ENCODE measurements around the gene VWA5B2. TPM values are rescaled to one million over a fixed set of nuclear protein-coding genes. Genes with fewer than 3 reads are reported as not detected.

The VWA5B2 gene
- total and polyA plus RNA-seq, 2 of the 13 experiments (the other 11 are each of a cell fraction or from before 2014, with no cell fraction given): 0.03 to 0.04 TPM

DNA sequence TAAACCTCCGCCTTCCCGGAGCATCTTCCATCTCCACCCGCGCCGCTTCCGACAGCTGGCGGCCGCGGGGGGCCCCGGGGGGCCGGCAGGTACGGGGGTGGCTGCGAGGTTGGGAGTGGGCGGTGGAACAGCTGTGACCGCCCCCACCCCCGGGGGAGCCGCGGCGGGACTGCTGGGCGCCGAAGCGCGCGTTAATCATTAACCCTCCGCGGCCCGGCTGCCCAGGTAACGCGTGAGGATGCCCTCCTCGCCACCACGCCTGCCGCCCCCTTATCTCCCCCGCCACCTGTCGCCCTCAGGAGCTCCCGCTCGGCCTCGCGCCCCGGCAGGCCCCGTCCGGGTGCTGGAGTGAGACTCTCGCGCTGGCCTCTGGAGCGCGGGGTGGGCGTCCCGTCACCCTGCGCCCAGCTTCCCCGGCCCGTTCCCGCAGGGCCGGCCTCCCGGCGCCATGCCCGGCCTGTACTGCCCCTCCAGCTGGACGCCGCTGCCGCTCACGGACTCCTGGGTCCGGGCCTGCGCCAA lies 757 bp downstream of the VWA5B2 start:
- Histone ChIP-seq H3K27ac (ENCODE audit: extremely low read length, insufficient read depth, low read length) (no peak overlapping the region), H3K27me3 (ENCODE audit: control insufficient read depth in 1 of 2, insufficient read depth in 2 of 2, low read length in 2 of 2) (peaks cover 14 to 68% of the 10 kb centered on the region in 2 experiments; a peak in 4 of 5 replicates), H3K9ac (ENCODE audit: insufficient read depth, low read depth, low read length) (no peak overlapping the region), H3K36me3 (replicated peaks in 1 of 2; ENCODE audit: control insufficient read depth in 1 of 2, insufficient read depth in 2 of 2, low read length in 2 of 2) (no peaks in the 10 kb centered on the region), H4K20me1 (ENCODE audit: insufficient read depth, low read length) (peaks cover 5% of the 10 kb centered on the region; the same call in 1 of the 2 replicates), H2AFZ (ENCODE audit: low read length) (no peak overlapping the region), H3K9me3 (ENCODE audit: low read length) (no peaks in the 10 kb centered on the region), H3K4me3 (replicated peaks in 1 of 3; ENCODE audit: insufficient read depth in 1 of 3, low read depth in 2 of 3, low read length in 3 of 3) (peak overlapping the region; percentile 56 to 80 (median 69)), H3K79me2 (ENCODE audit: insufficient read depth, low read length) (no peaks in the 10 kb centered on the region), H3K4me1 (ENCODE audit: insufficient read depth, low read length) (peaks cover 11% of the 10 kb centered on the region; the same call in 1 of the 2 replicates), H3K4me2 (ENCODE audit: low read depth, low read length) (peak overlapping the region; percentile 98)
- WGBS (ENCODE audit: low lambda C conversion rate): no CpG with 5 or more reads among the region's 61 CpGs
- no TSS peak for BruUV-seq (replicated peaks)
- FAIRE-seq (no peak), DNase-seq (ENCODE audit: low spot score) (peak; percentile 20), ATAC-seq (peak; percentile 58)
- intact Hi-C loops (cut with micrococcal nuclease; ENCODE audit: unreplicated experiment) (no loop called here), in situ Hi-C loops (cut with HindIII; ENCODE audit: extremely low pct_ligation_motif_present, low pct_unique_long_range_greater_than_20kb) (loop anchor here (5.0 kb wide), 1 partner anchor 333 kb away; no protein-coding TSS in a partner anchor)
- ChIA-PET POLR2A (interaction anchor here (0.8 to 2.1 kb wide), 5 partner anchors 10 to 85 kb away, joined by 3 to 8 read pairs (median 4); partner anchors contain the start of gene DVL3), CTCF (ENCODE audit: low intra/inter-chr PET ratio, low total read pairs) (interaction anchor here (1.5 kb wide), 2 partner anchors 12 to 20 kb away, joined by 6 to 8 read pairs; partner anchors contain the start of gene EEF1AKMT4)
- 0 out of 2 replicates have a peak, but pooled peaks have one; percentile 31 for TF ChIP-seq MTF2 (CRISPR knock-in tag; IDR thresholded peaks at IDR 0.05; ENCODE audit: borderline replicate concordance)
- 0 out of 2 replicates have a peak, but pooled peaks have one; percentile 16 for TF ChIP-seq SKIL (CRISPR knock-in tag; IDR thresholded peaks at IDR 0.05; ENCODE audit: borderline replicate concordance)
- TF ChIP-seq MAX (IDR thresholded peaks at IDR 0.05): peak; percentile 46; the same call in 1 of the 2 replicates
- peak; percentile 33; the same call in 1 of the 2 replicates for TF ChIP-seq KDM2A (CRISPR knock-in tag; IDR thresholded peaks at IDR 0.05; ENCODE audit: borderline replicate concordance, low read depth)
- TF ChIP-seq SMAD9 (CRISPR knock-in tag; IDR thresholded peaks at IDR 0.05): 0 out of 2 replicates have a peak, but pooled peaks have one; percentile 27
- TF ChIP-seq ZNF446 (CRISPR knock-in tag; IDR thresholded peaks at IDR 0.05): peak; percentile 85; the same call in 1 of the 2 replicates
- peak; percentile 25; the same call in 1 of the 2 replicates for TF ChIP-seq ZFX (CRISPR knock-in tag; IDR thresholded peaks at IDR 0.05; ENCODE audit: low read depth)
- peak; percentile 47; the same call in 1 of the 2 replicates for TF ChIP-seq ZFP91 (CRISPR knock-in tag; IDR thresholded peaks at IDR 0.05; ENCODE audit: borderline replicate concordance)
- TF ChIP-seq KDM5B (CRISPR knock-in tag; IDR thresholded peaks at IDR 0.05; ENCODE audit: borderline replicate concordance): 0 out of 2 replicates have a peak, but pooled peaks have one; percentile 24
- TF ChIP-seq, protein P1, sequence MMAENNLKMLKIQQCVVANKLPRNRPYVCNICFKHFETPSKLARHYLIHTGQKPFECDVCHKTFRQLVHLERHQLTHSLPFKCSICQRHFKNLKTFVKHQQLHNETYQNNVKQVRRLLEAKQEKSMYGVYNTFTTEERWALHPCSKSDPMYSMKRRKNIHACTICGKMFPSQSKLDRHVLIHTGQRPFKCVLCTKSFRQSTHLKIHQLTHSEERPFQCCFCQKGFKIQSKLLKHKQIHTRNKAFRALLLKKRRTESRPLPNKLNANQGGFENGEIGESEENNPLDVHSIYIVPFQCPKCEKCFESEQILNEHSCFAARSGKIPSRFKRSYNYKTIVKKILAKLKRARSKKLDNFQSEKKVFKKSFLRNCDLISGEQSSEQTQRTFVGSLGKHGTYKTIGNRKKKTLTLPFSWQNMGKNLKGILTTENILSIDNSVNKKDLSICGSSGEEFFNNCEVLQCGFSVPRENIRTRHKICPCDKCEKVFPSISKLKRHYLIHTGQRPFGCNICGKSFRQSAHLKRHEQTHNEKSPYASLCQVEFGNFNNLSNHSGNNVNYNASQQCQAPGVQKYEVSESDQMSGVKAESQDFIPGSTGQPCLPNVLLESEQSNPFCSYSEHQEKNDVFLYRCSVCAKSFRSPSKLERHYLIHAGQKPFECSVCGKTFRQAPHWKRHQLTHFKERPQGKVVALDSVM (CRISPR knock-in tag; IDR thresholded peaks at IDR 0.05): no peak
- TF ChIP-seq TFAP4 (IDR thresholded peaks at IDR 0.05; ENCODE audit: borderline replicate concordance, low read depth): peak; percentile 82; the same call in 1 of the 2 replicates
- no peak for TF ChIP-seq RBM39 (IDR thresholded peaks at IDR 0.05; ENCODE audit: low read depth, low read length, poor library complexity, severe bottlenecking)
- TF ChIP-seq, protein P2, sequence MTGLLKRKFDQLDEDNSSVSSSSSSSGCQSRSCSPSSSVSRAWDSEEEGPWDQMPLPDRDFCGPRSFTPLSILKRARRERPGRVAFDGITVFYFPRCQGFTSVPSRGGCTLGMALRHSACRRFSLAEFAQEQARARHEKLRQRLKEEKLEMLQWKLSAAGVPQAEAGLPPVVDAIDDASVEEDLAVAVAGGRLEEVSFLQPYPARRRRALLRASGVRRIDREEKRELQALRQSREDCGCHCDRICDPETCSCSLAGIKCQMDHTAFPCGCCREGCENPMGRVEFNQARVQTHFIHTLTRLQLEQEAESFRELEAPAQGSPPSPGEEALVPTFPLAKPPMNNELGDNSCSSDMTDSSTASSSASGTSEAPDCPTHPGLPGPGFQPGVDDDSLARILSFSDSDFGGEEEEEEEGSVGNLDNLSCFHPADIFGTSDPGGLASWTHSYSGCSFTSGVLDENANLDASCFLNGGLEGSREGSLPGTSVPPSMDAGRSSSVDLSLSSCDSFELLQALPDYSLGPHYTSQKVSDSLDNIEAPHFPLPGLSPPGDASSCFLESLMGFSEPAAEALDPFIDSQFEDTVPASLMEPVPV (CRISPR knock-in tag; IDR thresholded peaks at IDR 0.05): no peak

All from HepG2 (cell line).